Measurements from ENCODE around the gene ANKRD29. TPM values are rescaled to one million over a fixed set of nuclear protein-coding genes. Genes with fewer than 3 reads are reported as not detected.

ANKRD29 gene
- total RNA-seq, 1 experiment from 2014 or later = 2.4 TPM

DNA sequence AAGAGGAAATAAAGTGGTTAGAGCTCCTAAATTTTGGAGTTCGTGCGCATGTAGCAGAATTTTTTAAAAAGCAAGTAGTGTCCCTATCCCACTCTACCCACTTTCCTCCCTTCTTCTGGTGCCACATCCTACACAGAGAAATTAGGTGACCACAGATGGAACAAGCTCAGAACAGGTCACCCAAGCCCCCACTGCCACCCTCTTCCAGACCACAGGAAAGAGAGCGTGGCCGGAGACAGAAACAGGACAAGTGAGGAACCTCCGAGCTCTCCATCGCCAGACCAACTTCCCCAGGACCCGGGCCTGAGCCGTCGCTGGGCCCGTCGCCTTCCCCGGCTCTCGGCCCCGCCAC, 76.8 kb downstream of the ANKRD29 start:
- POLR2A ChIA-PET = interaction anchor here (0.6 to 3.9 kb wide), 27 partner anchors 10 to 1597 kb away, joined by 3 to 35 read pairs (median 4); partner anchors contain the start of genes LAMA3, RIOK3 and RMC1

DNA sequence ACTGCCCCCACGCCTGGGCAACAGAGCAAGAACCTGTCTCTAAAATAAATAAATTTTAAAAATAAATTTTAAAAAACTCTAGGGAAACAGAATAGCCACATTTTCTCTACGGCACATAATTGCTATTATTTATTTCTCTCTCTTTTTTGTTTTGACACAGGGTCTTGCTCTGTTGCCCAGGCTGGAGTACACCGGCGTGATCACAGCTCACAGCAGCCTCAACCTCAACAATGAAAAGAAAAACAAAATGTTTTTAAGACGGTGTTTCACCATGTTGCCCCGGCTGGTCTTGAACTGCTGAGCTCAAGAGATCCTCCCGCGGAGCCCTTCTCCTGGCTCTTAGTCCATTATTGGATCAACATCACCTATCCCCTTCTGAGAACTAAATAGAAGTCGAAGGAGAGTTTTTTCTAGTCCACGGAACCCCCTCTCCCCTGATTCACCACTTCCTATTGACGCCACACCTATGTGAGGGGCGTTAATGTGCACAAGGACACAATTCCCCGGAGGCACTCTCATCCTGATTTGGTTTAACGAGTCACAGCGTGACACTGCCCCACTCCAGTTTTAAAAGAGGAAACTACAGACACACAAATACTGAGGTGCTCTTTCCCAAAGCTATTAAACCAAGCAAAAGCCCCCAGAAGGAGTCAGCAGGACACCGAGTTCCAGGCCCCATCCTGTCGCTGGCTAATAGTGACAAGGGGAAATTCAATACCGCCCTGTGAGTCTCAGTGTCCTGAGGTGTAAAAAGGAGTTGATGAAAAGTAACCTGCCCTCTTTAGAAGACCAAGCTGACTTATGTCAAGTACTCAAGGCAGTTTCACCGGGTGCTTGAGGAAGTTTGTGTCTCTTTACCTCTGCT, 77.5 kb downstream of the ANKRD29 start:
- TF ChIP-seq, protein P1, sequence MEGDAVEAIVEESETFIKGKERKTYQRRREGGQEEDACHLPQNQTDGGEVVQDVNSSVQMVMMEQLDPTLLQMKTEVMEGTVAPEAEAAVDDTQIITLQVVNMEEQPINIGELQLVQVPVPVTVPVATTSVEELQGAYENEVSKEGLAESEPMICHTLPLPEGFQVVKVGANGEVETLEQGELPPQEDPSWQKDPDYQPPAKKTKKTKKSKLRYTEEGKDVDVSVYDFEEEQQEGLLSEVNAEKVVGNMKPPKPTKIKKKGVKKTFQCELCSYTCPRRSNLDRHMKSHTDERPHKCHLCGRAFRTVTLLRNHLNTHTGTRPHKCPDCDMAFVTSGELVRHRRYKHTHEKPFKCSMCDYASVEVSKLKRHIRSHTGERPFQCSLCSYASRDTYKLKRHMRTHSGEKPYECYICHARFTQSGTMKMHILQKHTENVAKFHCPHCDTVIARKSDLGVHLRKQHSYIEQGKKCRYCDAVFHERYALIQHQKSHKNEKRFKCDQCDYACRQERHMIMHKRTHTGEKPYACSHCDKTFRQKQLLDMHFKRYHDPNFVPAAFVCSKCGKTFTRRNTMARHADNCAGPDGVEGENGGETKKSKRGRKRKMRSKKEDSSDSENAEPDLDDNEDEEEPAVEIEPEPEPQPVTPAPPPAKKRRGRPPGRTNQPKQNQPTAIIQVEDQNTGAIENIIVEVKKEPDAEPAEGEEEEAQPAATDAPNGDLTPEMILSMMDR (IDR thresholded peaks at IDR 0.05; ENCODE audit: unreplicated experiment) = no peak
- no peaks in the 10 kb centered on the region for H3K27me3 Mint-ChIP-seq (ENCODE audit: insufficient read depth, unreplicated experiment)
- ChIA-PET CTCF (interaction anchor here (0.6 to 2.5 kb wide), 13 partner anchors 10 to 783 kb away, joined by 3 to 9 read pairs (median 3); no protein-coding TSS in a partner anchor), POLR2A (interaction anchor here (0.6 to 3.9 kb wide), 30 partner anchors 9 to 1596 kb away, joined by 3 to 35 read pairs (median 4); partner anchors contain the start of genes LAMA3, RIOK3 and RMC1)
- peak overlapping the region; percentile 98 for H3K27ac Mint-ChIP-seq (ENCODE audit: low read depth, unreplicated experiment)
- H3K4me3 Mint-ChIP-seq (ENCODE audit: unreplicated experiment) = peak overlapping the region; percentile 84
- peaks cover 25% of the 10 kb centered on the region for H3K36me3 Mint-ChIP-seq (ENCODE audit: insufficient read depth, unreplicated experiment)
- H3K4me1 Mint-ChIP-seq (ENCODE audit: insufficient read depth, unreplicated experiment) = peaks cover 17% of the 10 kb centered on the region
- peak; percentile 41 for DNase-seq (ENCODE audit: unreplicated experiment)
- BruUV-seq (replicated peaks) = TSS peak; percentile 85
- intact Hi-C loops (cut with micrococcal nuclease) = loop anchor here (5.0 to 10.0 kb wide), 2 partner anchors 38 to 450 kb away; partner anchors contain the start of gene CABLES1
- no peaks in the 10 kb centered on the region for H3K9me3 Mint-ChIP-seq (ENCODE audit: unreplicated experiment)

More for the DNA sequence above, 76.8 kb downstream of the ANKRD29 start:
- Mint-ChIP-seq H3K4me3 (ENCODE audit: unreplicated experiment) (peak overlapping the region; percentile 84), H3K9me3 (ENCODE audit: unreplicated experiment) (no peaks in the 10 kb centered on the region), H3K36me3 (ENCODE audit: insufficient read depth, unreplicated experiment) (peaks cover 26% of the 10 kb centered on the region), H3K27ac (ENCODE audit: low read depth, unreplicated experiment) (peak overlapping the region; percentile 98), H3K4me1 (ENCODE audit: insufficient read depth, unreplicated experiment) (peaks cover 13% of the 10 kb centered on the region), H3K27me3 (ENCODE audit: insufficient read depth, unreplicated experiment) (no peaks in the 10 kb centered on the region)
- TF ChIP-seq, protein P1 (IDR thresholded peaks at IDR 0.05; ENCODE audit: unreplicated experiment) = no peak
- CTCF ChIA-PET = interaction anchor here (0.6 to 2.5 kb wide), 8 partner anchors 19 to 784 kb away, joined by 3 to 8 read pairs (median 3); no protein-coding TSS in a partner anchor
- no peak for DNase-seq (ENCODE audit: unreplicated experiment)
- no TSS peak for BruUV-seq (replicated peaks)
- intact Hi-C loops (cut with micrococcal nuclease) = loop anchor here (1.0 to 10.0 kb wide), 4 partner anchors 39 to 451 kb away; partner anchors contain the start of gene CABLES1

DNA sequence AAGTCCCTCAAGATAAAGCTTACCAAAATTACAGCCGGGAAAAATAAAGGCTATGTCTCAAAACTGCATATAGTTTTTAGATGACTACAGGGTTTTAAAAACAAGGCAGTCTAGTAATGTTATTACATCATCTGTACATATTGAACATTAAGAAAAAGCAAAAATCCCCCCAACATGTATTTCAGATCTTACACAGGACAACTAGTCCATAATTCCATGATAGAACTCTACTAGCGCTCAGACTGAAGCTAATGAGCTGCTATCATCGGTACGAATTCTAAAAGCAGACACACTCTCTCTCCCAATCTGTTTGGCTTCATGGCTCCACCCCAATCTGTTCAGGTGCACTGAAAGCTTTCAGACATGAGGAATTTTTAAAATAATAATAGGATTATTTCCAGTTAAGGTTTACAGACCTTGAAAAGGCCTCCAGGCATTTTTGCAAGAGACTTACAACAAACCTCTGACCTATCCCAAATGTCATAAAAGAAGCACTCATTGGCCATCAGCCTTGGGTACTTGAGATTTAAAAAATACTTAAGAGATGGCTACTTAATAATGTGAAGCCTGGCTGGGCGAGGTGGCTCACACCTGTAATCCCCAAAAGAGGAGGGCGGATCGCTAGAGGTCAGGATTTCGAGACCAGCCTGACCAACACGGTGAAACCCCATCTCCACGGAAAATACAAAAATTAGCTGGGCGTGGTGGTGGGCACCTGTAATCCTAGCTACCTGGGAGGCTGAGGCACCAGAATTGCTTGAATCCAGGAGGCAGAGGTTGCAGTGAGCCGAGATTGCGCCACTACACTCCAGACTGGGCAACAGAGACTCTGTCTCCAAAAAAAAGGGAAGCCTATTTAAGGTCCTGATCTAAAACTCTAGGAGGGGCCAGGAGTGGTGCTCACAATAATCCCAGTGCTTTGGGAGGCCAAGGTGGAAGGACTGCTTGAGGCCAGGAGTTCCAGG, 78.4 kb downstream of the ANKRD29 start:
- H3K36me3 Mint-ChIP-seq (ENCODE audit: insufficient read depth, unreplicated experiment) = peaks cover 22% of the 10 kb centered on the region
- BruUV-seq (replicated peaks) = no TSS peak
- H3K4me1 Mint-ChIP-seq (ENCODE audit: insufficient read depth, unreplicated experiment) = peaks cover 24% of the 10 kb centered on the region
- no peak for DNase-seq (ENCODE audit: unreplicated experiment)
- no peaks in the 10 kb centered on the region for H3K9me3 Mint-ChIP-seq (ENCODE audit: unreplicated experiment)
- H3K27ac Mint-ChIP-seq (ENCODE audit: low read depth, unreplicated experiment) = peak overlapping the region; percentile 98
- ChIA-PET POLR2A (interaction anchor here (0.6 to 3.9 kb wide), 13 partner anchors 8 to 131 kb away, joined by 3 to 35 read pairs (median 5); partner anchors contain the start of genes RIOK3 and RMC1), CTCF (interaction anchor here (0.7 to 2.5 kb wide), 6 partner anchors 9 to 119 kb away, joined by 3 to 9 read pairs (median 4); no protein-coding TSS in a partner anchor)
- intact Hi-C loops (cut with micrococcal nuclease) = loop anchor here (10.0 kb wide), 1 partner anchor 450 kb away; the partner anchor contains the start of gene CABLES1
- peak overlapping the region; percentile 84 for H3K4me3 Mint-ChIP-seq (ENCODE audit: unreplicated experiment)
- no peaks in the 10 kb centered on the region for H3K27me3 Mint-ChIP-seq (ENCODE audit: insufficient read depth, unreplicated experiment)
- TF ChIP-seq, protein P1 (IDR thresholded peaks at IDR 0.05; ENCODE audit: unreplicated experiment) = no peak

Measured in MCF 10A (cell line).